Natural killer cell treated with Interleukin-12 subunit alpha and Interleukin-12 subunit beta and Interleukin-15 and Interleukin-18, amount 100 ng/mL, for 72 hours (primary cell): Measurements from ENCODE around the gene ARID2. TPM values are rescaled to one million over a fixed set of nuclear protein-coding genes. Genes with fewer than 3 reads are reported as not detected.

Experiments
- ATAC-seq, 2 donors: fragments of 150-1000 bp; cut with Tn5 transposase in 1 of 2; sonication (Bioruptor Pico), chemical (Tn5 transposase) in 1 of 2; 2 replicates each; pipeline ENCODE4 v1.10.0; 2021
- DNase-seq: peaks from one replicate; pipeline ENCODE4 v3.0.0; 2022; ENCODE audit warnings: low spot score
- H3K27ac Mint-ChIP-seq, 2 donors: 1 replicate in 1 of 2; 2 replicates in 1 of 2; pipeline ENCODE4 v1.8.0; 2022; ENCODE audit warnings: mixed read lengths in 2 of 2, mild to moderate bottlenecking in 1 of 2, moderate library complexity in 1 of 2
- H3K27me3 Mint-ChIP-seq, 2 donors: 1 replicate in 1 of 2; 2 replicates in 1 of 2; pipeline ENCODE4 v1.8.0; 2022; ENCODE audit warnings: mixed read lengths in 2 of 2
- H3K36me3 Mint-ChIP-seq: one replicate; pipeline ENCODE4 v1.8.0; 2022; ENCODE audit warnings: mixed read lengths
- H3K4me1 Mint-ChIP-seq, 2 donors: 1 replicate in 1 of 2; 2 replicates in 1 of 2; pipeline ENCODE4 v1.8.0; 2022; ENCODE audit warnings: low read depth in 2 of 2, mixed read lengths in 2 of 2, mild to moderate bottlenecking in 1 of 2
- H3K4me3 Mint-ChIP-seq: one replicate; pipeline ENCODE4 v1.8.0; 2022; ENCODE audit warnings: mixed read lengths
- H3K9me3 Mint-ChIP-seq: 2 replicates; pipeline ENCODE4 v1.8.0; 2022; ENCODE audit warnings: mixed read lengths
- total RNA-seq, 2 donors: library from RNA; stranded (reverse); gene quantifications; one replicate each; pipeline ENCODE4 v1.2.3, GENCODE V29; 2022

The ARID2 gene, protein sequence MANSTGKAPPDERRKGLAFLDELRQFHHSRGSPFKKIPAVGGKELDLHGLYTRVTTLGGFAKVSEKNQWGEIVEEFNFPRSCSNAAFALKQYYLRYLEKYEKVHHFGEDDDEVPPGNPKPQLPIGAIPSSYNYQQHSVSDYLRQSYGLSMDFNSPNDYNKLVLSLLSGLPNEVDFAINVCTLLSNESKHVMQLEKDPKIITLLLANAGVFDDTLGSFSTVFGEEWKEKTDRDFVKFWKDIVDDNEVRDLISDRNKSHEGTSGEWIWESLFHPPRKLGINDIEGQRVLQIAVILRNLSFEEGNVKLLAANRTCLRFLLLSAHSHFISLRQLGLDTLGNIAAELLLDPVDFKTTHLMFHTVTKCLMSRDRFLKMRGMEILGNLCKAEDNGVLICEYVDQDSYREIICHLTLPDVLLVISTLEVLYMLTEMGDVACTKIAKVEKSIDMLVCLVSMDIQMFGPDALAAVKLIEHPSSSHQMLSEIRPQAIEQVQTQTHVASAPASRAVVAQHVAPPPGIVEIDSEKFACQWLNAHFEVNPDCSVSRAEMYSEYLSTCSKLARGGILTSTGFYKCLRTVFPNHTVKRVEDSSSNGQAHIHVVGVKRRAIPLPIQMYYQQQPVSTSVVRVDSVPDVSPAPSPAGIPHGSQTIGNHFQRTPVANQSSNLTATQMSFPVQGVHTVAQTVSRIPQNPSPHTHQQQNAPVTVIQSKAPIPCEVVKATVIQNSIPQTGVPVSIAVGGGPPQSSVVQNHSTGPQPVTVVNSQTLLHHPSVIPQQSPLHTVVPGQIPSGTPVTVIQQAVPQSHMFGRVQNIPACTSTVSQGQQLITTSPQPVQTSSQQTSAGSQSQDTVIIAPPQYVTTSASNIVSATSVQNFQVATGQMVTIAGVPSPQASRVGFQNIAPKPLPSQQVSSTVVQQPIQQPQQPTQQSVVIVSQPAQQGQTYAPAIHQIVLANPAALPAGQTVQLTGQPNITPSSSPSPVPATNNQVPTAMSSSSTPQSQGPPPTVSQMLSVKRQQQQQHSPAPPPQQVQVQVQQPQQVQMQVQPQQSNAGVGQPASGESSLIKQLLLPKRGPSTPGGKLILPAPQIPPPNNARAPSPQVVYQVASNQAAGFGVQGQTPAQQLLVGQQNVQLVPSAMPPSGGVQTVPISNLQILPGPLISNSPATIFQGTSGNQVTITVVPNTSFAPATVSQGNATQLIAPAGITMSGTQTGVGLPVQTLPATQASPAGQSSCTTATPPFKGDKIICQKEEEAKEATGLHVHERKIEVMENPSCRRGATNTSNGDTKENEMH (N-terminal part only)
- total RNA-seq = 100 to 1,000 TPM; 116 to 133 TPM

- H3K4me3 Mint-ChIP-seq = peak within 1 kb of the TSS; percentile 95
- peak within 1 kb of the TSS; percentile 95 to 99 for H3K27ac Mint-ChIP-seq
- DNase-seq (peak; percentile 87), ATAC-seq (peak; percentile 54 to 67)
- H3K4me1 Mint-ChIP-seq = peaks cover 15 to 34% of the 10 kb centered on the region in 2 donors
- H3K9me3 Mint-ChIP-seq = no peaks in the 10 kb centered on the region
- H3K27me3 Mint-ChIP-seq = no peaks in the 10 kb centered on the region
- H3K36me3 Mint-ChIP-seq = peaks cover 35% of the 10 kb centered on the region
Measured at GRCh38 chr12:45729233-45730083, at the start of gene ARID2. Gene ARID2, plus strand, starts transcription at chr12:45729706. Its CDS starts 131 bp downstream, at chr12:45729837.

DNA sequence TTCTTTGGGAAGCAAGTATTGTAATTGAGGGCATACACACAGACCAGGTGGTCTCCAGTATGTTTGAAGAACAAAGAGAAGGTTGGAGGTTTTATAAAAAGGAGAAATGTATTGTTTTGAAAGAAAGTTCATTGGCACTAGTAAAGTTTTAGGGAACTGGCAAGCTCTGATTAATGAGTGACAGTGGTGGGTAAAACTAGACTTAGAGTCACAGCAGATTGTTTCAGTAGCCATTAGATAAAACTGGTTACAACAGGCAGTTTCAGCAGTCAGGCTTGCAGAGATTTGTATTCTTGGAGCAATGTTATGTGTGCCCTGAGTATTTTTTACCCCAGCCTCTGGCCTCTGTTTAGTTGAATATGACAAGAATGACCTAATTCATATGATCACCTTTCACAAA lies 49.1 kb upstream of the ARID2 start:
- Mint-ChIP-seq H3K4me3 (no peak overlapping the region), H3K27me3 (no peaks in the 10 kb centered on the region), H3K4me1 (peaks cover 15 to 27% of the 10 kb centered on the region in 2 donors), H3K36me3 (peaks cover 4% of the 10 kb centered on the region), H3K9me3 (peaks cover 3% of the 10 kb centered on the region), H3K27ac (peak overlapping the region in 1 of 2 donors; percentile 96)
- no peak for ATAC-seq
- no peak for DNase-seq

DNA sequence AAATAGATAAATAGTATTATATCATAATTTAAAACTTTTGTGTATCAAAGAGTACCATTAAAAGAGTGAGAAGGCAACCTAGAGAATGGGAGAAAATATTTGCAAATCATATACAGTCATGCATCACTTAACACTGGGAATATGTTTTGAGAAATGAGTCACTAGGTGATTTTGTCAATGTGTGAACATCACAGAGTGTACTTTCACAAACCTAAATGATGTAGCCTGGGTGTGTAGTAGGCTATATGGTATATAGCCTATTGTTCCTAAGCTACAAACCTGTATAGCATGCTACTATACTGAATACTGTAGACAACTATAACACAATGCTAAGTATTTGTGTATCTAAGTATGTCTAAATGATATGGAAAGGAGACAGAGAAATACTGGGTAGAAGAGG lies 48.0 kb upstream of the ARID2 start:
- DNase-seq (no peak), ATAC-seq (peak; percentile 90 to 91)
- peaks cover 4% of the 10 kb centered on the region for H3K36me3 Mint-ChIP-seq
- H3K27me3 Mint-ChIP-seq = no peaks in the 10 kb centered on the region
- peak overlapping the region; percentile 59 to 96 for H3K27ac Mint-ChIP-seq
- peaks cover 3% of the 10 kb centered on the region for H3K9me3 Mint-ChIP-seq
- peak overlapping the region; percentile 20 for H3K4me3 Mint-ChIP-seq
- peaks cover 26 to 36% of the 10 kb centered on the region in 2 donors for H3K4me1 Mint-ChIP-seq

DNA sequence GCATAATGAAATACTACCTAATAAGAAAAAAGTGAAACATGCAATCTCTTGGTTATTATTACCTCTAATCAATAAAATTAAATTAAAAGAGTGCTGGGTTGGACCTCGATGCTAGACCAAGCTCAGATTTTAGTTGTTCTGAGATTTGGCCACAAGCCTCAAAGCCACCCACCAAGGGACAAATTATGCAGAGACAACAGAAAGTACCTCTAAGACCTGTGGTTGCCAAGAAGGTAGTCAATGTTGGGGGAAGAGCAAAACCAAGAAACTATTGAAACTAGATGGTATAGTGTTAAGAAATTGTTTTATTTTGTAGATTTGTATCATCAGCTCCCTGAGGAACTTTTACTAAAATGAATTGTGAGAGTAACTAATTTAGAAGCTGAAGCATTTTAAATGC lies 43.8 kb upstream of the ARID2 start:
- Mint-ChIP-seq H3K4me1 (peaks cover 32 to 42% of the 10 kb centered on the region in 2 donors), H3K36me3 (peaks cover 4% of the 10 kb centered on the region), H3K27me3 (no peaks in the 10 kb centered on the region), H3K9me3 (peaks cover 3% of the 10 kb centered on the region), H3K4me3 (no peak overlapping the region), H3K27ac (peak overlapping the region in 1 of 2 donors; percentile 90)
- no peak for DNase-seq
- ATAC-seq = peak in 1 of 2 donors; percentile 45

DNA sequence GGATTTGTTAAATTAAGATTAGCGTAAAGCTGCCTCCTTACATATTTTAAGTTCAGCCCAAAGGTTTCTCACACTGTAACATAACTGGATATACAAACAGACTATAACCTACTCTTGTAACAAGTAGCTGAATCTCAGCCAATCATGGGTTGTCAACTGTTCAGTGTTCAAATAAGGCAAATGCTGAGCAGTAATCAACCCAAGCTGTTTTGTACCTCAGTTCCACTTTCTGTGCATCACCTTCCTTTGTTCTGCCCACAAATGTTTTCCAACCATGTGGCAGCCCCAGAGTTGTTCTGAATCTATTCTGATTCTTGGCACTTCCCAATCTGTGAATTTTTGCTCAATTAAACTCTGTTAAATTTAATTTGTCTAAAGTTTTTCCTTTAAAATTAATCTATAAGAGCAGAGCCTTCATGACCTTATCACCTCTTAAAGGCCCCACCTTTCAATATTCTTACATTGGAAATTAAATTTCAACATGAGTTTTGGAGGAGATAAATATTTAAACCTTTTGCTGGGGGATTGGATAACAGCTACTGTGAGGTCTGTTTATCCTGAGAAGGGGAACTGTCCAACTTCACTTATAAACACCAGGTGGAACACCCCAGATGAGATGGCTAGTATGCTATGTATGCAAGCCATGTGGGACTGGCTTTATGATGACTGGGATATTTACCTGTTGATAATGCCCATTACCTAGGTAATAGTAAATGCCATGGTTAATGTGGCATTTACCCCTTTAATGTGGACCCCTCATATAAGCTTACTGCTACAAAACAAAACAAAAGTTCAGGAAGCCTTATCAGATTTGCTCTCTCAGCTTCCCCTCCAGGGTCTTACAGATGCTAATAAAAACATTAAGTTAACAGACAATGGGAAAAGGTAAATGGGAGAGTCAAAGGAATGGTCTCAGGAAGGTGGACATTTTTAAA lies 42.2 kb upstream of the ARID2 start:
- Mint-ChIP-seq H3K9me3 (peaks cover 3% of the 10 kb centered on the region), H3K27me3 (no peaks in the 10 kb centered on the region), H3K4me1 (peaks cover 24 to 33% of the 10 kb centered on the region in 2 donors), H3K27ac (peak overlapping the region in 1 of 2 donors; percentile 90), H3K36me3 (no peaks in the 10 kb centered on the region), H3K4me3 (no peak overlapping the region)
- ATAC-seq = no peak
- DNase-seq = no peak

- Mint-ChIP-seq H3K36me3 (no peaks in the 10 kb centered on the region), H3K27me3 (no peaks in the 10 kb centered on the region), H3K27ac (peak overlapping the region in 1 of 2 donors; percentile 90), H3K4me1 (peaks cover 28 to 36% of the 10 kb centered on the region in 2 donors), H3K9me3 (peaks cover 3% of the 10 kb centered on the region), H3K4me3 (no peak overlapping the region)
- peak in 1 of 2 donors; percentile 53 for ATAC-seq
- no peak for DNase-seq
Measured at GRCh38 chr12:45688183-45688582, 41.3 kb upstream of the ARID2 start.

GRCh38 chr12:45695035-45695434 lies 34.5 kb upstream of the ARID2 start:
- peaks cover 11 to 14% of the 10 kb centered on the region in 2 donors for H3K4me1 Mint-ChIP-seq
- H3K4me3 Mint-ChIP-seq = no peak overlapping the region
- H3K9me3 Mint-ChIP-seq = no peaks in the 10 kb centered on the region
- no peak for DNase-seq
- ATAC-seq = no peak
- H3K27me3 Mint-ChIP-seq = no peaks in the 10 kb centered on the region
- peak overlapping the region in 1 of 2 donors; percentile 47 for H3K27ac Mint-ChIP-seq
- no peaks in the 10 kb centered on the region for H3K36me3 Mint-ChIP-seq

DNA sequence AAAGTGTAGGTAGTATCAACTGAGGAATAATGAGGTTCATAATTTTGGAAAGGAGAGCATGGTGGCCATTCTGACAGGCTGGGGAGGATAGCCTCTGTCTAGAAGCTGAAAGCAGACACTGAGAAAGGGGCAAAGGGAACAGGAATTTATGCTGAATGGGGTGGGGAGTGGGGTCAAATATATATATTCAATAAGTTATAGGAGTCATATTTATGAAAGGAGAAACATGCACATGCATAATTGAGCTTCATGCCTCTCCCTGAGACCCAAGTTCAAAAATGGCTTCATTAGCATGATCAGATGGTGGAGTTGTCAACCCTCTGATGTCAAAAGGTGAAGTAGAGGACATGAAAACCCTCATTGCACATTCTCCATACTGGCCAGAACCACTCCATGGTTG lies 33.9 kb upstream of the ARID2 start:
- H3K27me3 Mint-ChIP-seq = no peaks in the 10 kb centered on the region
- no peaks in the 10 kb centered on the region for H3K9me3 Mint-ChIP-seq
- H3K4me1 Mint-ChIP-seq = peaks cover 11 to 14% of the 10 kb centered on the region in 2 donors
- no peaks in the 10 kb centered on the region for H3K36me3 Mint-ChIP-seq
- peak overlapping the region in 1 of 2 donors; percentile 47 for H3K27ac Mint-ChIP-seq
- no peak for DNase-seq
- H3K4me3 Mint-ChIP-seq = no peak overlapping the region
- ATAC-seq = no peak

- Mint-ChIP-seq H3K36me3 (peaks cover under 1% of the 10 kb centered on the region), H3K4me3 (no peak overlapping the region), H3K4me1 (peaks cover 11 to 14% of the 10 kb centered on the region in 2 donors), H3K27me3 (no peaks in the 10 kb centered on the region), H3K27ac (peak overlapping the region in 1 of 2 donors; percentile 62), H3K9me3 (no peaks in the 10 kb centered on the region)
- no peak for DNase-seq
- ATAC-seq = no peak
Measured at GRCh38 chr12:45696049-45696448, 33.5 kb upstream of the ARID2 start.

DNA sequence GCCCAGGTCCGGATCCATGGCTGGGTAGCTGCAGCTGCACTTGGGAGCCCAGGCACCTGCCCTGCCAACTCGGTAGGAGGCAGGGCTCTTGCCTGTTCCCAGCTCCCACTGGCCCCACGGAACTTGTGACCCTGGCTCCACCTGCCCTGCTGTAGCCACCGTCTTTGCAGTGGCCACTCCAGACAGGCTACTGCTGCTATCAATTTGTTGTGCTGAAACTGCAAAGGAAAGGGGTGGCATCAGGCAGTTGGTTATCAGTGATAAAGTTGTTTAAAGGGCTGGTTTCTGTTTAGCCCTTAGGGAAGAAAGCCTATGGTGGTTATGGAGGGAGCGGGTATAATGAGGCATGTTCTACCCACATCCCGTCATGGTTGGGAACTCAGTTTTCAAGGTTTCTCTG lies 32.1 kb upstream of the ARID2 start:
- DNase-seq (no peak), ATAC-seq (no peak)
- H3K9me3 Mint-ChIP-seq = peaks cover 3% of the 10 kb centered on the region
- no peaks in the 10 kb centered on the region for H3K27me3 Mint-ChIP-seq
- H3K36me3 Mint-ChIP-seq = peaks cover 7% of the 10 kb centered on the region
- H3K27ac Mint-ChIP-seq = no peak overlapping the region
- H3K4me1 Mint-ChIP-seq = peaks cover 11 to 17% of the 10 kb centered on the region in 2 donors
- peak overlapping the region; percentile 8 for H3K4me3 Mint-ChIP-seq

DNA sequence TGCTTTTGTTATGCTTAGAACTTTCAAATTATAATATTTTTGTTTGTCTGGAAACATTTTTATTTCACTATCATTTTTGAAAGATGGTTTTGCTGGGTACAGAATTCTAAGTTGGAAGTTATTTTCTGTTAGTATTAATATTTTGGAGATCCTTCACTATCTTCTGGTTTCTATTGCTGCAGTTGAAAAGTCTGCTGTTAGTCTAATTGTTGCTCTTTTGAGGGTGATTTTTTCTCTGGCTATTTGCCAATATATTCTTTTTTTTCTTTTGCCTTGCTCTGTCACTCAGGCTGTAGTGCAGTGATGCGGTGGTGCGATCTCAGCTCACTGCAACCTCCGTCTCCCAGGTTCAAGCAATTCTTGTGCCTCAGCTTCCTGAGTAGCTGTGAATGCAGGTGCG lies 28.2 kb upstream of the ARID2 start:
- no peaks in the 10 kb centered on the region for H3K27me3 Mint-ChIP-seq
- H3K4me1 Mint-ChIP-seq = peaks cover 19 to 26% of the 10 kb centered on the region in 2 donors
- ATAC-seq (no peak), DNase-seq (no peak)
- no peak overlapping the region for H3K27ac Mint-ChIP-seq
- H3K4me3 Mint-ChIP-seq = no peak overlapping the region
- H3K9me3 Mint-ChIP-seq = peaks cover 3% of the 10 kb centered on the region
- H3K36me3 Mint-ChIP-seq = peaks cover 15% of the 10 kb centered on the region

DNA sequence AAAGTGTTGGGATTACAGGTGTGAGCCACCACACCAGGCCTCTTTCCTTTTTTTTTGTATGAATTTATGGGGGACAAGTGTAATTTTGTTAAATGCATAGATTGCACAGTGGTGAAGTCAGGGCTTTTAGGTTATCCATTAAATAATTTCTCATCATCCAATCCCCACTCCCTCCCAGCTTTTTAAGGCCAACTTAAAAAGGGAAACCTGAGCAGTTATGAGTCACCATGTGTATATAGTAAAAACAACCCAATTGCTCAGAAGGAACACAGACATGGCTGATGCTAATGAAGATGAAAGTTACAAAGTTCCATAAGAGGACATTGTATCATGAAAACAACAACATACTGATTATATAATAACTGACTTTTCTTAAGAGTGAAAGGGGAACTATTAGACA lies 25.6 kb upstream of the ARID2 start:
- no peak for ATAC-seq
- Mint-ChIP-seq H3K27ac (no peak overlapping the region), H3K27me3 (no peaks in the 10 kb centered on the region), H3K4me1 (peaks cover 20 to 30% of the 10 kb centered on the region in 2 donors), H3K4me3 (no peak overlapping the region), H3K9me3 (peaks cover 3% of the 10 kb centered on the region), H3K36me3 (peaks cover 15% of the 10 kb centered on the region)
- DNase-seq = no peak
